IPS-15b (cell line): Measurements from ENCODE around the gene SEMA6A.

Experiments used
- H3K27me3 ChIP-seq: one replicate; pipeline ENCODE4 v1.6.1; 2013; ENCODE audit warnings: low read length; ENCODE audit not compliant: control insufficient read depth, insufficient read depth
- H3K36me3 ChIP-seq: one replicate; pipeline ENCODE4 v1.6.1; 2013; ENCODE audit warnings: low read length; ENCODE audit not compliant: control insufficient read depth, insufficient read depth
- H3K4me1 ChIP-seq: one replicate; pipeline ENCODE4 v1.6.1; 2013; ENCODE audit warnings: mild to moderate bottlenecking, low read length; ENCODE audit not compliant: control insufficient read depth, insufficient read depth
- H3K4me3 ChIP-seq: one replicate; pipeline ENCODE4 v1.5.1; 2013; ENCODE audit warnings: low read depth, low read length
- H3K9ac ChIP-seq: one replicate; pipeline ENCODE4 v1.6.1; 2013; ENCODE audit warnings: low read depth, mild to moderate bottlenecking, low read length
- H3K9me3 ChIP-seq: one replicate; pipeline ENCODE4 v1.6.1; 2013; ENCODE audit warnings: mild to moderate bottlenecking, low read length; ENCODE audit not compliant: control insufficient read depth, insufficient read depth

Gene SEMA6A

DNA sequence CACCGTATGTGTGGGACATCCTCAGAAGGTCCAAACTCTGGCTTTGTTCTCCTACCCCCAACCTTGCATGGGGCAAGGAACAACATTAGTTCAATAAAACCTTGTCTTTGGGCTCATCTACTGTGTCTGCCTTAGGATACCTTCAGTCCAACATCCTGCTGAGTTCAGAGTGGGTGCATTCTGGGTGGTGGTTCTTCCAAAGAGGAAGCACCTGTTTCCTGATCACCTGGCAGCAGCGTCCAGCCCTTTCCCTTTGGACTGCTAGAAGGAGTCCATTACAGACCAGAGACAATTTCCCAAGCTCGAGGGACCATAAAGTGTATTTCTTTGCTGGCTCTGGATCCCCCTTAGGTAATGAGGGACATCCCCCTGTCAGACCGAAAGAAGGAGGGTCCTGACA, 154.1 kb downstream of the SEMA6A start:
- H3K4me1 ChIP-seq: no peaks in the 10 kb centered on the region

DNA sequence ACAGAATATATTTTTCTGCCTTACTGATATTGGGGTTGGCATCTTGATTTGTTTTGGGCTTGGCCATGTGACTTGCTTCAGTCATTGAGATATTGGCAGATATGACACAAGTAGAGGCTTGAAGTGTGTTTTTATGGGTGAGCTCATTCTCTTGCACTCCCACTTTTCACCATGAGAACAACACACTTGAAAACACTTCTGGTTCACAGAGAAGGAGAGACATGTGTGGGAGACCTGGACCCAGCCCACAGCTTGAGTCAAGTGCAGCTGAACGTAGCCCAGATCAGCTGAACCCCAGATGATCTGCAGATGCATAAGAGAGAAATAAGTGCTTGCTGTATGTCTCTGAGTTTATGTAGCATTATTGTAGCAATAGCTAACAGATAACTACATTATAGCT, 155.4 kb downstream of the SEMA6A start:
- Histone ChIP-seq H3K36me3 (no peaks in the 10 kb centered on the region), H3K4me1 (no peaks in the 10 kb centered on the region), H3K27me3 (no peaks in the 10 kb centered on the region), H3K9me3 (no peaks in the 10 kb centered on the region), H3K4me3 (no peak overlapping the region), H3K9ac (no peak overlapping the region)

More for the DNA sequence above, 154.1 kb downstream of the SEMA6A start:
- Histone ChIP-seq H3K9ac (no peak overlapping the region), H3K4me3 (no peak overlapping the region), H3K9me3 (no peaks in the 10 kb centered on the region), H3K36me3 (no peaks in the 10 kb centered on the region), H3K27me3 (no peaks in the 10 kb centered on the region)

DNA sequence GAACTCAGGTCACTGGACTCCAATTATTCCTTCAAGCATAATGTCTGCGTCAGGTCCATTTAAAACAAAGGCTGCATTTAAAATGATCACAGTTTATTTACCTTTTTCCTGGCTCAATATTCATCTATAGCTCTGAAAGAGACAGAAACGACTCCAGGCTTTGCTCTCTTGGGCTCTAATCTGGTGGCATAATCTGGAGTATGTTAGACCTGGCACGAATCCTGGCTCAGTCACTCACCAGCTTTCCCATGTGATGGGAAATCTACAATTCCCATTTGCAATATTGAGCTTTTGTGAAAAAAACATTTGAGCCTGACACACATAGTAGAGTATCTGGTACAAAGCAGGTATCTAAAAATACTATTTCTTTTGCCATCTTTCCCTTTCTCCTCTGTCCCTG, 155.8 kb downstream of the SEMA6A start:
- Histone ChIP-seq H3K36me3 (no peaks in the 10 kb centered on the region), H3K9me3 (no peaks in the 10 kb centered on the region), H3K4me3 (no peak overlapping the region), H3K4me1 (peaks cover 2% of the 10 kb centered on the region), H3K27me3 (no peaks in the 10 kb centered on the region), H3K9ac (no peak overlapping the region)

DNA sequence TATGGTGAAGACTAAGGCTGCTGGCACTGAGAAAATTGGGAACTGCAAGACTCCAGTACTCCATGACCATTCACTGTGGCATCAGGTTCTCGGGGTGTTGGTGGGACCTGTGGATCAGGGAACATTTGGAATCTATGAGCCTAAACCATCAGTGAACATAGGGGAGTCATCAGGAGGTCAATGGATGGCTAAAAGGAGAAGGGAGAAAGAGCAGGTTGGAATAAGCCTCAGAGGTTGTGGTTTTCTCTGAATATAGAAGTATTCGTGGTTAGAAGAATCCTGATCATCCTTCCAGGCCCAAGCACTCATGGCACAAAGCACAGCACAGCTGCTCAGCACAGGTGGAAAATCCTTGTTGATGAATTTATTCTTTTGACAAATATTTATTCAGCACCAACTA, 156.6 kb downstream of the SEMA6A start:
- H3K27me3 ChIP-seq: no peaks in the 10 kb centered on the region
- H3K9ac ChIP-seq: no peak overlapping the region
- no peaks in the 10 kb centered on the region for H3K9me3 ChIP-seq
- peaks cover 2% of the 10 kb centered on the region for H3K4me1 ChIP-seq
- H3K4me3 ChIP-seq: no peak overlapping the region
- no peaks in the 10 kb centered on the region for H3K36me3 ChIP-seq

- Histone ChIP-seq H3K4me1 (peaks cover 2% of the 10 kb centered on the region), H3K27me3 (no peaks in the 10 kb centered on the region), H3K9ac (no peak overlapping the region), H3K36me3 (no peaks in the 10 kb centered on the region), H3K9me3 (no peaks in the 10 kb centered on the region), H3K4me3 (no peak overlapping the region)
Observed at GRCh38 chr5:116415989-116416388, 158.6 kb downstream of the SEMA6A start.

DNA sequence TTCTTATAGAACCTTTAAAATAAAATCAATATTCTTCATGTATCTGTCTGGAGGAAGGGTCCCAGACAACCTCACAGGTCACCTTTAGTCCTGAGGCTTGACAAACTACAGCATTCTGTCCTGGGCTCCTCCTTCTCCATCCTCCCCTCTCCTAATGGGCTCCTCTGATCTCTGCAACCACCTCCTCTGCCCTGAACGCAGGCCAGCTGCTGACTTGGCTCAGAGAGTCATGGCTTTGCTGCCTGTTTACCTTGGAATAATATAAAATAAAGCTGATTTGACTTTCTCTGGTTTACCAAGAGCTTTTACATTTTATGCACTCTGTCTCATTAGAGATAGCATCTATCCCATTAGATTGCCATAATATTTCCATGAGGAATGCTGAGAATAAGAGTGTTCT, 159.4 kb downstream of the SEMA6A start:
- no peaks in the 10 kb centered on the region for H3K27me3 ChIP-seq
- no peaks in the 10 kb centered on the region for H3K36me3 ChIP-seq
- H3K4me3 ChIP-seq: no peak overlapping the region
- H3K4me1 ChIP-seq: peaks cover 2% of the 10 kb centered on the region
- H3K9ac ChIP-seq: no peak overlapping the region
- no peaks in the 10 kb centered on the region for H3K9me3 ChIP-seq

GRCh38 chr5:116411101-116411571, 163.5 kb downstream of the SEMA6A start:
- Histone ChIP-seq H3K9me3 (no peaks in the 10 kb centered on the region), H3K4me3 (no peak overlapping the region), H3K4me1 (peaks cover 2% of the 10 kb centered on the region), H3K36me3 (no peaks in the 10 kb centered on the region), H3K9ac (no peak overlapping the region), H3K27me3 (no peaks in the 10 kb centered on the region)

DNA sequence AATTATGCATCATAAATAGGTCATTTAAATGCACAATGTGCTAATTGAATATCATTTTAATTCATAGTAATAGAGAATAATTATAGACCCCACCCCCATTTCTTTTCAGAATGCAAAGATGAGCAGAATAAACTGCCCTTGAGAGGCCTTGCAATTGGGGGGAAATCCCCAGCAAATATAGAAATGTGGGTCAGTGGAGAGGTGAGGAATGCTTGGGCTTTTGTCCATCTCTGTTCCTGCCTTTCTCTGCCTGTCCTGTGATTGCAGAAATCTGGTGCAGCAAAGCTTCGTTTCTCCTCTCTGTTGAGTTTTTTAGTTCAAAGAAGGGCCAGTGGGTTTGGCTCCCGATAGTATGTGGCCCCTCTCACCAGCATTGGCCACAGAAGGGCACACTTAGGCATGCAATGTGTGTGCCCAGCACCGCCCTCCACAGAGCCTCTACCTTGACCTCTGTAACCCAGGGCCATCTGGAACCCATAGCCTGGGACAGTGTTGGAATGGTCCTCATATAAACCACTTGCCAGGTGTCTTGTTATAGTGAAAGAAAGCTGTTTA, 164.2 kb downstream of the SEMA6A start:
- H3K36me3 ChIP-seq: no peaks in the 10 kb centered on the region
- H3K9me3 ChIP-seq: no peaks in the 10 kb centered on the region
- peaks cover 2% of the 10 kb centered on the region for H3K4me1 ChIP-seq
- H3K4me3 ChIP-seq: no peak overlapping the region
- H3K27me3 ChIP-seq: no peaks in the 10 kb centered on the region
- no peak overlapping the region for H3K9ac ChIP-seq

- Histone ChIP-seq H3K9me3 (no peaks in the 10 kb centered on the region), H3K27me3 (no peaks in the 10 kb centered on the region), H3K36me3 (no peaks in the 10 kb centered on the region), H3K4me3 (no peak overlapping the region), H3K9ac (no peak overlapping the region), H3K4me1 (peaks cover 2% of the 10 kb centered on the region)
Observed at GRCh38 chr5:116409591-116410296, 164.9 kb downstream of the SEMA6A start.

- Histone ChIP-seq H3K9me3 (no peaks in the 10 kb centered on the region), H3K27me3 (no peaks in the 10 kb centered on the region)
Observed at GRCh38 chr5:116406306-116407041, 168.1 kb downstream of the SEMA6A start.

DNA sequence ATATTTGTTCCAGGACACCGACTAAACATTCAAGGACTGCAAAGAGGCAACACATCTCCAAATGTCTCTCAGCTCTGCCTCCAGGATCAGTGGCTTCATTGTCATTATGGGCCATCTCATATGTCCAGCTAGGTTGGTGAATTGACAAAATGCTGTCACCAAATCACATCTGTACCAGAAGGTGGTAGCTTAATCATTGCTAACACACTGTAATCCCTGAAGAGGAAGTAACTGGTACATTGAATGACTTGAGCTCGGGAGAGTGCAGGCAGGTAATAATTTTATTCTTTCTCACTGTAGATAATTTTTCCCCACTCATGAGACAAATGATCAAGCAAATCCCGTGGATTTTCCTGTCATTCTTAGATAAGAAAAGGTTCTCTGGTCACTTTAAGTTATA, 169.8 kb downstream of the SEMA6A start:
- Histone ChIP-seq H3K4me1 (no peaks in the 10 kb centered on the region), H3K4me3 (no peak overlapping the region), H3K9me3 (no peaks in the 10 kb centered on the region), H3K9ac (no peak overlapping the region), H3K36me3 (no peaks in the 10 kb centered on the region), H3K27me3 (no peaks in the 10 kb centered on the region)

More at GRCh38 chr5:116406306-116407041, 168.1 kb downstream of the SEMA6A start:
- H3K9ac ChIP-seq: no peak overlapping the region
- no peaks in the 10 kb centered on the region for H3K4me1 ChIP-seq
- no peak overlapping the region for H3K4me3 ChIP-seq
- H3K36me3 ChIP-seq: no peaks in the 10 kb centered on the region

DNA sequence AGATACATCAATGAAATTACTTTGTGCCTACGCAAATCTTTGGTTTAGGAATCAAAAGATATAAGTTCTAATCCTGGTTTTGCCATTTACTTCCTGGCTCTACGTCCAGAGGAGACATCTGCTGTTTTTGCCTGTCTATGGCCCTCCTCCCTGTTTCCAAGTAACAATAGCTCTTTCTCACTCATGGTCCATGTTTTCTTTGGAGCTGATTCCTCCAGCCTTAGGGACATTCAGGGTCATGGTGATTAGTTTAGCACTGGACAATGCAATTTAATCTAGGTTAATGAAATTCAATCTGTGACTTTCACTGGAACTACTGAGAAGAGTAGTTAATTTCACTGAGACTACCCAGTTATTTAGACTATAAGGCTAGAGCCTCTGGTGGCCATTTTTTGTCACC, 170.6 kb downstream of the SEMA6A start:
- no peak overlapping the region for H3K4me3 ChIP-seq
- H3K27me3 ChIP-seq: no peaks in the 10 kb centered on the region
- H3K9me3 ChIP-seq: no peaks in the 10 kb centered on the region
- no peak overlapping the region for H3K9ac ChIP-seq
- no peaks in the 10 kb centered on the region for H3K4me1 ChIP-seq
- H3K36me3 ChIP-seq: no peaks in the 10 kb centered on the region
